GM12878 (cell line): ENCODE measurements around the gene GAK. TPM values are rescaled to one million over a fixed set of nuclear protein-coding genes. Genes with fewer than 3 reads are reported as not detected.

Experiments
- ATAC-seq: fragments of 200-7000 bp; cut with Tn5 transposase; 3 replicates; pipeline ENCODE4 v1.9.1; 2020; ENCODE audit warnings: mild to moderate bottlenecking, moderate library complexity
- BruUV-seq: library from RNA; stranded (reverse); fragments of 400-500 nt; replicated peaks from 2 replicates; lab custom pipeline; 2021; lab: Mats Ljungman, UMichigan
- CTCF ChIA-PET: fragments of 300-600 bp; sonication (Branson Sonifier 250); formaldehyde crosslinking; extraction: SDS; loops from one replicate; lab custom pipeline; 2021; ENCODE audit warnings: inconsistent platforms; lab: Yijun Ruan, JAX
- POLR2A ChIA-PET: fragments of 350-600 bp; formaldehyde crosslinking; extraction: SDS; loops from one replicate; lab custom pipeline; 2021; ENCODE audit warnings: inconsistent platforms; lab: Charles Lee
- RAD21 ChIA-PET: fragments of 300-600 bp; sonication (Branson Sonifier 250); formaldehyde crosslinking; loops from one replicate; lab custom pipeline; 2023; ENCODE audit warnings: antibody characterized with exemption; ENCODE audit not compliant: unreplicated experiment; lab: Charles Lee
- SMC1A ChIA-PET: fragments of 300-600 bp; sonication (Branson Sonifier 250); formaldehyde crosslinking; loops from one replicate; lab custom pipeline; 2023; ENCODE audit not compliant: unreplicated experiment, uncharacterized antibody; lab: Charles Lee
- DNase-seq: peaks from one replicate; pipeline ENCODE4 v3.0.0-alpha.2; 2011; ENCODE audit warnings: low read depth, low spot score
- FAIRE-seq: peaks from 3 replicates; lab custom pipeline; 2011; peaks lifted over from hg19 to GRCh38; lab: Jason Lieb, UNC
- H2AFZ ChIP-seq: 2 replicates; pipeline ENCODE4 v1.6.0; 2011; ENCODE audit warnings: low read depth, low read length, control low read depth; ENCODE audit not compliant: control insufficient read depth
- H3K27ac ChIP-seq: 2 replicates; pipeline ENCODE4 v1.5.1; 2011; ENCODE audit warnings: control low read depth; ENCODE audit not compliant: control insufficient read depth, insufficient read depth
- H3K27me3 ChIP-seq, 2 experiments: replicated peaks in 1 of 2; 2 replicates each; pipeline versions ENCODE4 v1.6.0 to v1.6.1; 2011; ENCODE audit warnings: low read length in 1 of 2; ENCODE audit not compliant: control insufficient read depth in 2 of 2, insufficient read depth in 2 of 2
- H3K36me3 ChIP-seq, 2 experiments: 2 replicates each; pipeline ENCODE4 v1.5.1; 2011; ENCODE audit warnings: low read length in 1 of 2; ENCODE audit not compliant: control insufficient read depth in 2 of 2, insufficient read depth in 2 of 2
- H3K4me1 ChIP-seq: 2 replicates; pipeline ENCODE4 v1.6.1; 2011; ENCODE audit warnings: mild to moderate bottlenecking, low read length, moderate library complexity, mixed read lengths; ENCODE audit not compliant: control insufficient read depth, insufficient read depth
- H3K4me2 ChIP-seq: 2 replicates; pipeline ENCODE4 v1.6.0; 2011; ENCODE audit warnings: control low read depth; ENCODE audit not compliant: control insufficient read depth, insufficient read depth
- H3K4me3 ChIP-seq: fragments of 200-600 bp; sonication (generic); 2 replicates; pipeline ENCODE4 v1.5.1; 2016
- H3K79me2 ChIP-seq: 2 replicates; pipeline ENCODE4 v1.6.0; 2011; ENCODE audit warnings: low read length; ENCODE audit not compliant: control insufficient read depth, insufficient read depth
- H3K9ac ChIP-seq: 2 replicates; pipeline ENCODE4 v1.8.0; 2011; ENCODE audit warnings: low read length, control low read depth, mixed read lengths; ENCODE audit not compliant: control insufficient read depth, insufficient read depth
- H3K9me3 ChIP-seq: replicated peaks from 3 replicates; pipeline ENCODE4 v1.5.1; 2011; ENCODE audit warnings: mild to moderate bottlenecking, low read length; ENCODE audit not compliant: control insufficient read depth, insufficient read depth
- H4K20me1 ChIP-seq: 2 replicates; pipeline ENCODE4 v1.6.0; 2011; ENCODE audit not compliant: control insufficient read depth, insufficient read depth
- CBFB ChIP-seq: IDR thresholded peaks from 2 replicates; pipeline ENCODE4 v1.6.1; 2016; ENCODE audit warnings: antibody characterized with exemption, low read depth
- CHD4 ChIP-seq: fragments of 200-600 bp; sonication (generic); IDR thresholded peaks from 2 replicates; pipeline ENCODE4 v1.6.1; 2016; ENCODE audit warnings: mild to moderate bottlenecking
- CREB1 ChIP-seq: IDR thresholded peaks from 2 replicates; pipeline ENCODE4 v1.6.1; 2012; ENCODE audit warnings: low read depth, mild to moderate bottlenecking, inconsistent platforms
- ETV6 ChIP-seq, 2 experiments: fragments of 450-650 bp in 1 of 2; IDR thresholded peaks in 1 of 2; conservative IDR thresholded peaks in 1 of 2; 2 replicates each; pipeline ENCODE4 v1.6.1; 2014; ENCODE audit warnings: antibody characterized with exemption in 1 of 2, borderline replicate concordance in 1 of 2, low read depth in 1 of 2, mild to moderate bottlenecking in 1 of 2, moderate library complexity in 1 of 2
- SKIL ChIP-seq: fragments of 450-650 bp; IDR thresholded peaks from 2 replicates; pipeline ENCODE4 v1.6.1; 2017; ENCODE audit warnings: mild to moderate bottlenecking, low read depth, inconsistent platforms; ENCODE audit not compliant: poor library complexity, severe bottlenecking
- SUPT20H ChIP-seq: IDR thresholded peaks from 2 replicates; pipeline ENCODE4 v1.6.1; 2011; ENCODE audit warnings: low read depth, mild to moderate bottlenecking, low read length, moderate library complexity, borderline replicate concordance; ENCODE audit not compliant: control insufficient read depth
- TCF7 ChIP-seq: IDR thresholded peaks from 2 replicates; pipeline ENCODE4 v1.6.1; 2014; ENCODE audit warnings: antibody characterized with exemption, borderline replicate concordance
- WGBS: methylation state at CpG from one replicate; pipeline ENCODE4 v1.1.6; 2016; ENCODE audit warnings: low lambda C conversion rate; ENCODE audit not compliant: insufficient replicate concordance, insufficient coverage; ENCODE audit errors: missing lambda C conversion rate; 5-methylcytosine and 5-hydroxymethylcytosine counted together
- in situ Hi-C: fragments of 300-500 bp; cut with MboI; formaldehyde crosslinking; loops from 9 replicates; pipeline ENCODE4 v1.14.3; 2018; ENCODE audit warnings: mixed read lengths
- intact Hi-C: fragments of 100-400 bp; cut with micrococcal nuclease; formaldehyde crosslinking; loops from one replicate; pipeline ENCODE4 v1.14.2; 2022; ENCODE audit not compliant: unreplicated experiment
- polyA plus RNA-seq, 11 experiments: library from polyadenylated mRNA; depleted of rRNA in 4 of 11; unstranded in 6 of 11; stranded (reverse) in 5 of 11; fragments of >200 nt; fragmentation: Nextera tagmentation in 4 of 11; fragmentation: Illumina TruSeq in 1 of 11; extraction: Ambion mirVana in 4 of 11; extraction: Trizol in 1 of 11; gene quantifications; 1 replicate in 1 of 11; 2 replicates in 10 of 11; pipeline versions ENCODE4 v1.2.1 to v1.2.3, GENCODE V29; 2011 to 2016; ENCODE audit warnings: inconsistent platforms in 2 of 11, missing spikeins in 2 of 11, low read depth in 1 of 11
- total RNA-seq, 4 experiments: library from RNA; depleted of rRNA in 3 of 4; stranded (reverse); fragments of >200 nt in 3 of 4; fragmentation: Illumina TruSeq in 1 of 4; extraction: Trizol in 1 of 4; gene quantifications; 2 replicates each; pipeline versions ENCODE4 v1.2.1 to v1.2.3, GENCODE V29; 2013 to 2021

The GAK gene
- total and polyA plus RNA-seq, 10 of the 15 experiments (the other 5 are each of a cell fraction or from before 2014, with no cell fraction given), result 0.82 to 127 (median 53.8) TPM

DNA sequence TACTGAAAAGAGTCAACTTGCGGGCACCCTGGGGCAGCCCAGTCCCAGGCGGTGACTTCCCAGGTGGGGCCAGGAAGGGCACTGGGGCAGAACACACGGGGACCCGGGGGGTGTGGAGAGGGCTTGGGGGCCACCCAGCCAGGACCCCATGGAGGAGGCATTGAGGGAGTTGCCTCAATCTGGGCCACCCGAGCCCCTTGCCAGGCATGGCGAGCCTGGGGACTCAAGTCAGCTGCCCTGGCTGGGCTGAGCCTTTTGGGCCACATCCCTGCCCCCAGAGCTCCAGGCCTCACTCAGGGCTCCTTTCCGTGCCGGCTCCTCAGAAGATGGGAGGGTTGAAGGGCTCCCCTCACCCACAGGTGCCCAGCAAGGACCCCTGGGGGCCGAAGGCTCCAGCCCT lies 99.6 kb downstream of the GAK start:
- Histone ChIP-seq H3K27me3 (peaks cover under 1 to 3% of the 10 kb centered on the region in 2 experiments; a peak in 2 of 4 replicates), H3K4me2 (no peak overlapping the region), H4K20me1 (no peaks in the 10 kb centered on the region), H3K4me1 (no peaks in the 10 kb centered on the region), H3K36me3 (no peaks in the 10 kb centered on the region), H3K9ac (no peak overlapping the region), H2AFZ (no peak overlapping the region), H3K79me2 (no peaks in the 10 kb centered on the region), H3K4me3 (no peak overlapping the region), H3K27ac (no peak overlapping the region), H3K9me3 (peaks cover 5% of the 10 kb centered on the region; the same call in 2 of the 3 replicates)
- ChIA-PET CTCF (no interaction called here), RAD21 (no interaction called here), SMC1A (no interaction called here), POLR2A (no interaction called here)
- intact Hi-C loops (no loop called here), in situ Hi-C loops (no loop called here)
- no peak for TF ChIP-seq SKIL
- no peak for TF ChIP-seq TCF7
- TF ChIP-seq SUPT20H, result no peak
- TF ChIP-seq CHD4, result no peak
- TF ChIP-seq ETV6 (conservative IDR thresholded peaks at IDR 0.05 in 1 of 2, IDR thresholded peaks at IDR 0.05 in 1 of 2; ENCODE audit: borderline replicate concordance in 1 of 2, low read depth in 1 of 2), result no peak
- no peak for TF ChIP-seq CREB1
- TF ChIP-seq CBFB, result no peak
- WGBS, result 55% methylated on average over 9 of the region's 9 CpGs
- DNase-seq, result no peak
- no peak for ATAC-seq
- BruUV-seq, result no TSS peak
- FAIRE-seq, result no peak
